GM12878 (cell line): ENCODE data around the gene HLA-DQB1. TPM values are rescaled to one million over a fixed set of nuclear protein-coding genes. Genes with fewer than 3 reads are reported as not detected.

Experiments used
- ATAC-seq: fragments of 200-7000 bp; cut with Tn5 transposase; 3 replicates; pipeline ENCODE4 v1.9.1; 2020; ENCODE audit warnings: mild to moderate bottlenecking, moderate library complexity
- BruUV-seq: library from RNA; stranded (reverse); fragments of 400-500 nt; replicated peaks from 2 replicates; lab custom pipeline; 2021; lab: Mats Ljungman, UMichigan
- CTCF ChIA-PET: fragments of 300-600 bp; sonication (Branson Sonifier 250); formaldehyde crosslinking; extraction: SDS; loops from one replicate; lab custom pipeline; 2021; ENCODE audit warnings: inconsistent platforms; lab: Yijun Ruan, JAX
- POLR2A ChIA-PET: fragments of 350-600 bp; formaldehyde crosslinking; extraction: SDS; loops from one replicate; lab custom pipeline; 2021; ENCODE audit warnings: inconsistent platforms; lab: Charles Lee
- RAD21 ChIA-PET: fragments of 300-600 bp; sonication (Branson Sonifier 250); formaldehyde crosslinking; loops from one replicate; lab custom pipeline; 2023; ENCODE audit warnings: antibody characterized with exemption; ENCODE audit not compliant: unreplicated experiment; lab: Charles Lee
- SMC1A ChIA-PET: fragments of 300-600 bp; sonication (Branson Sonifier 250); formaldehyde crosslinking; loops from one replicate; lab custom pipeline; 2023; ENCODE audit not compliant: unreplicated experiment, uncharacterized antibody; lab: Charles Lee
- DNase-seq: peaks from one replicate; pipeline ENCODE4 v3.0.0-alpha.2; 2011; ENCODE audit warnings: low read depth, low spot score
- FAIRE-seq: peaks from 3 replicates; lab custom pipeline; 2011; peaks lifted over from hg19 to GRCh38; lab: Jason Lieb, UNC
- H2AFZ ChIP-seq: 2 replicates; pipeline ENCODE4 v1.6.0; 2011; ENCODE audit warnings: low read depth, low read length, control low read depth; ENCODE audit not compliant: control insufficient read depth
- H3K27ac ChIP-seq: 2 replicates; pipeline ENCODE4 v1.5.1; 2011; ENCODE audit warnings: control low read depth; ENCODE audit not compliant: control insufficient read depth, insufficient read depth
- H3K27me3 ChIP-seq, 2 experiments: replicated peaks in 1 of 2; 2 replicates each; pipeline versions ENCODE4 v1.6.0 to v1.6.1; 2011; ENCODE audit warnings: low read length in 1 of 2; ENCODE audit not compliant: control insufficient read depth in 2 of 2, insufficient read depth in 2 of 2
- H3K36me3 ChIP-seq, 2 experiments: 2 replicates each; pipeline ENCODE4 v1.5.1; 2011; ENCODE audit warnings: low read length in 1 of 2; ENCODE audit not compliant: control insufficient read depth in 2 of 2, insufficient read depth in 2 of 2
- H3K4me1 ChIP-seq: 2 replicates; pipeline ENCODE4 v1.6.1; 2011; ENCODE audit warnings: mild to moderate bottlenecking, low read length, moderate library complexity, mixed read lengths; ENCODE audit not compliant: control insufficient read depth, insufficient read depth
- H3K4me2 ChIP-seq: 2 replicates; pipeline ENCODE4 v1.6.0; 2011; ENCODE audit warnings: control low read depth; ENCODE audit not compliant: control insufficient read depth, insufficient read depth
- H3K4me3 ChIP-seq: fragments of 200-600 bp; sonication (generic); 2 replicates; pipeline ENCODE4 v1.5.1; 2016
- H3K79me2 ChIP-seq: 2 replicates; pipeline ENCODE4 v1.6.0; 2011; ENCODE audit warnings: low read length; ENCODE audit not compliant: control insufficient read depth, insufficient read depth
- H3K9ac ChIP-seq: 2 replicates; pipeline ENCODE4 v1.8.0; 2011; ENCODE audit warnings: low read length, control low read depth, mixed read lengths; ENCODE audit not compliant: control insufficient read depth, insufficient read depth
- H3K9me3 ChIP-seq: replicated peaks from 3 replicates; pipeline ENCODE4 v1.5.1; 2011; ENCODE audit warnings: mild to moderate bottlenecking, low read length; ENCODE audit not compliant: control insufficient read depth, insufficient read depth
- H4K20me1 ChIP-seq: 2 replicates; pipeline ENCODE4 v1.6.0; 2011; ENCODE audit not compliant: control insufficient read depth, insufficient read depth
- MEF2B ChIP-seq: fragments of 450-650 bp; IDR thresholded peaks from 2 replicates; pipeline ENCODE4 v1.6.1; 2018; ENCODE audit warnings: mild to moderate bottlenecking, moderate library complexity; ENCODE audit not compliant: partially characterized antibody, poor library complexity, severe bottlenecking
- NFYA ChIP-seq: IDR thresholded peaks from 2 replicates; pipeline ENCODE4 v1.6.1; 2011; ENCODE audit warnings: low read depth, mild to moderate bottlenecking, low read length, improper control_type of control experiment, borderline replicate concordance
- POU2F2 ChIP-seq: IDR thresholded peaks from 3 replicates; pipeline ENCODE4 v1.6.1; 2011; ENCODE audit warnings: low read depth, mild to moderate bottlenecking, low read length, borderline replicate concordance
- RELA ChIP-seq: fragments of 450-650 bp; IDR thresholded peaks from 2 replicates; pipeline ENCODE4 v1.8.0; 2014; ENCODE audit warnings: borderline replicate concordance; ENCODE audit not compliant: partially characterized antibody
- SMARCA5 ChIP-seq: fragments of 450-650 bp; IDR thresholded peaks from 2 replicates; pipeline ENCODE4 v1.6.1; 2017; ENCODE audit warnings: mild to moderate bottlenecking
- TCF3 ChIP-seq: IDR thresholded peaks from 2 replicates; pipeline ENCODE4 v1.6.1; 2012; ENCODE audit warnings: low read depth, mild to moderate bottlenecking, low read length, borderline replicate concordance; ENCODE audit not compliant: insufficient read depth
- ZNF384 ChIP-seq: IDR thresholded peaks from 2 replicates; pipeline ENCODE4 v1.6.1; 2012; ENCODE audit warnings: low read depth, mild to moderate bottlenecking, low read length, improper control_type of control experiment, borderline replicate concordance
- WGBS: methylation state at CpG from one replicate; pipeline ENCODE4 v1.1.6; 2016; ENCODE audit warnings: low lambda C conversion rate; ENCODE audit not compliant: insufficient replicate concordance, insufficient coverage; ENCODE audit errors: missing lambda C conversion rate; 5-methylcytosine and 5-hydroxymethylcytosine counted together
- in situ Hi-C: fragments of 300-500 bp; cut with MboI; formaldehyde crosslinking; loops from 9 replicates; pipeline ENCODE4 v1.14.3; 2018; ENCODE audit warnings: mixed read lengths
- intact Hi-C: fragments of 100-400 bp; cut with micrococcal nuclease; formaldehyde crosslinking; loops from one replicate; pipeline ENCODE4 v1.14.2; 2022; ENCODE audit not compliant: unreplicated experiment
- polyA plus RNA-seq, 11 experiments: library from polyadenylated mRNA; depleted of rRNA in 4 of 11; unstranded in 6 of 11; stranded (reverse) in 5 of 11; fragments of >200 nt; fragmentation: Nextera tagmentation in 4 of 11; fragmentation: Illumina TruSeq in 1 of 11; extraction: Ambion mirVana in 4 of 11; extraction: Trizol in 1 of 11; gene quantifications; 1 replicate in 1 of 11; 2 replicates in 10 of 11; pipeline versions ENCODE4 v1.2.1 to v1.2.3, GENCODE V29; 2011 to 2016; ENCODE audit warnings: inconsistent platforms in 2 of 11, missing spikeins in 2 of 11, low read depth in 1 of 11
- total RNA-seq, 4 experiments: library from RNA; depleted of rRNA in 3 of 4; stranded (reverse); fragments of >200 nt in 3 of 4; fragmentation: Illumina TruSeq in 1 of 4; extraction: Trizol in 1 of 4; gene quantifications; 2 replicates each; pipeline versions ENCODE4 v1.2.1 to v1.2.3, GENCODE V29; 2013 to 2021
- TF ChIP-seq, protein P1 (sequence below): IDR thresholded peaks from 2 replicates; pipeline ENCODE4 v1.6.1; 2011; ENCODE audit warnings: low read depth, low read length, improper control_type of control experiment, borderline replicate concordance
- TF ChIP-seq, protein P2 (sequence below): IDR thresholded peaks from 2 replicates; pipeline ENCODE4 v1.6.1; 2012; ENCODE audit warnings: low read length, inconsistent platforms
- TF ChIP-seq, protein P3 (sequence below): IDR thresholded peaks from 2 replicates; pipeline ENCODE4 v1.6.1; 2011; ENCODE audit warnings: mild to moderate bottlenecking, low read depth, low read length, moderate library complexity; ENCODE audit not compliant: insufficient replicate concordance

The HLA-DQB1 gene
- total and polyA plus RNA-seq, 10 of the 15 experiments (the other 5 are each of a cell fraction or from before 2014, with no cell fraction given): 38.1 to 403 (median 91.4) TPM

DNA sequence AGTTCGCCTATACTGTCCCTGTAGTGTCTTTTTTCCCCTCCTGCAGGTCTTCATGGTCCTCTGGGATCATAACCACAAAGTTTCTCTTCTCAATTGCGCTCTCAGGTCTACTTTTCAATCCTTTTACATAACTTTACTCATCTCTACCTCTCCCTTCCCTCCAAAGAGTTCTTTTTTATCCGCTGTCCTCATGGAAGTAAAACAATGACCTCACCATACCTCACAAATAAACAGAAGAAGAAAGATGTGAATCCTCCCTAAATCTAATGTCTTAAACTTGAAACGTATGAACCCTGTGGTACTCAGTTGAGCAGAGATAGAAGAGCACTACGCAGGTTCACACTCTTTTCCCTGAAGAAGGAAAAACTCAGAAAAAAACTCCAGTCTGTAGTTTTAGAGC is 41.3 kb downstream of the HLA-DQB1 start:
- H4K20me1 ChIP-seq: no peaks in the 10 kb centered on the region
- H3K36me3 ChIP-seq: no peaks in the 10 kb centered on the region
- H3K9me3 ChIP-seq: no peaks in the 10 kb centered on the region
- SMC1A ChIA-PET: interaction anchor here (1.6 to 6.9 kb wide), 3 partner anchors 12 to 41 kb away, joined by 7 to 124 read pairs (median 36); partner anchors contain the start of genes HLA-DQA1 and HLA-DQB1
- peak overlapping the region; percentile 56 for H3K27ac ChIP-seq
- POLR2A ChIA-PET: interaction anchor here (1.1 to 6.7 kb wide), 9 partner anchors 10 to 186 kb away, joined by 3 to 117 read pairs (median 5); partner anchors contain the start of genes HLA-DQA1, HLA-DQB1 and HLA-DRB1
- RAD21 ChIA-PET: interaction anchor here (1.0 to 7.4 kb wide), 5 partner anchors 11 to 186 kb away, joined by 3 to 102 read pairs (median 13); partner anchors contain the start of genes HLA-DQA1 and HLA-DRA
- no peak for FAIRE-seq
- DNase-seq: no peak
- 14% methylated on average over 4 of the region's 5 CpGs for WGBS
- TF ChIP-seq NFYA: no peak
- ATAC-seq: no peak
- CTCF ChIA-PET: interaction anchor here (1.0 to 1.3 kb wide), 3 partner anchors 23 to 75 kb away, joined by 3 to 4 read pairs (median 3); no protein-coding TSS in a partner anchor
- H3K27me3 ChIP-seq: no peaks in the 10 kb centered on the region
- in situ Hi-C loops (no loop called here), intact Hi-C loops (no loop called here)
- no peak overlapping the region for H3K4me2 ChIP-seq
- no TSS peak for BruUV-seq
- H3K4me3 ChIP-seq: no peak overlapping the region
- no peak overlapping the region for H2AFZ ChIP-seq
- H3K79me2 ChIP-seq: no peaks in the 10 kb centered on the region; the same call in none of the 2 replicates
- H3K4me1 ChIP-seq: peaks cover 24% of the 10 kb centered on the region
- no peak overlapping the region; the same call in 1 of the 2 replicates for H3K9ac ChIP-seq

DNA sequence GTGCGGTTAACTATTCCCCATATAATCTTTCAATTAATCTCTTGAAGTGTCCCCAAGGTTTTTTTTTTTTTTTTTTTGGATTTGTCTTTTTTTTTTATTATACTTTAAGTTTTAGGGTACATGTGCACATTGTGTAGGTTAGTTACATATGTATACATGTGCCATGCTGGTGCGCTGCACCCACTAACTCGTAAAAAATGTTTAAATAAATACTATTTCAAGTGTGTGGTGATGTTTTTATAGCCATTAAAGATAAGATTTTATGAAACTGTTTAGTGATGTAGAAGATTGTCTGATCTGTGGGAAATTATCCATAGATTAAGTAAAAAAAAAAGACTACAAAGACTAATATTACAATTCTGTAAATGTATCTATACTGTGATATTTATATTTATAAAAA is 41.9 kb downstream of the HLA-DQB1 start:
- CTCF ChIA-PET: interaction anchor here (1.0 to 1.3 kb wide), 3 partner anchors 23 to 76 kb away, joined by 3 to 4 read pairs (median 3); no protein-coding TSS in a partner anchor
- SMC1A ChIA-PET: interaction anchor here (0.6 to 6.9 kb wide), 4 partner anchors 12 to 79 kb away, joined by 3 to 124 read pairs (median 22); partner anchors contain the start of genes HLA-DQA1 and HLA-DQB1
- no peaks in the 10 kb centered on the region for H3K27me3 ChIP-seq
- H3K9ac ChIP-seq: no peak overlapping the region; the same call in 1 of the 2 replicates
- POLR2A ChIA-PET: interaction anchor here (1.1 to 6.7 kb wide), 6 partner anchors 11 to 43 kb away, joined by 3 to 117 read pairs (median 18); partner anchors contain the start of genes HLA-DQA1, HLA-DQB1 and HLA-DRB1
- DNase-seq: no peak
- in situ Hi-C loops (loop anchor here (25.0 kb wide), 1 partner anchor 1062 kb away; the partner anchor contains the start of gene LTA), intact Hi-C loops (loop anchor here (5.0 kb wide), 2 partner anchors 43 to 187 kb away; partner anchors contain the start of genes HLA-DQB1 and HLA-DRA)
- H3K4me3 ChIP-seq: no peak overlapping the region
- no peaks in the 10 kb centered on the region; the same call in none of the 2 replicates for H3K79me2 ChIP-seq
- H3K36me3 ChIP-seq: no peaks in the 10 kb centered on the region
- RAD21 ChIA-PET: interaction anchor here (1.0 to 7.4 kb wide), 5 partner anchors 12 to 185 kb away, joined by 3 to 102 read pairs (median 13); partner anchors contain the start of genes HLA-DQA1 and HLA-DRA
- no peak for ATAC-seq
- H2AFZ ChIP-seq: no peak overlapping the region
- FAIRE-seq: no peak
- no peaks in the 10 kb centered on the region for H4K20me1 ChIP-seq
- peak overlapping the region; percentile 98 for H3K27ac ChIP-seq
- no peaks in the 10 kb centered on the region for H3K9me3 ChIP-seq
- BruUV-seq: no TSS peak
- peaks cover 24% of the 10 kb centered on the region for H3K4me1 ChIP-seq
- no peak overlapping the region for H3K4me2 ChIP-seq
- 0% methylated on average over 1 of the region's 3 CpGs for WGBS
- TF ChIP-seq ZNF384: no peak
- TF ChIP-seq, protein P1, sequence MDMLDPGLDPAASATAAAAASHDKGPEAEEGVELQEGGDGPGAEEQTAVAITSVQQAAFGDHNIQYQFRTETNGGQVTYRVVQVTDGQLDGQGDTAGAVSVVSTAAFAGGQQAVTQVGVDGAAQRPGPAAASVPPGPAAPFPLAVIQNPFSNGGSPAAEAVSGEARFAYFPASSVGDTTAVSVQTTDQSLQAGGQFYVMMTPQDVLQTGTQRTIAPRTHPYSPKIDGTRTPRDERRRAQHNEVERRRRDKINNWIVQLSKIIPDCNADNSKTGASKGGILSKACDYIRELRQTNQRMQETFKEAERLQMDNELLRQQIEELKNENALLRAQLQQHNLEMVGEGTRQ: no peak
- TF ChIP-seq, protein P2, sequence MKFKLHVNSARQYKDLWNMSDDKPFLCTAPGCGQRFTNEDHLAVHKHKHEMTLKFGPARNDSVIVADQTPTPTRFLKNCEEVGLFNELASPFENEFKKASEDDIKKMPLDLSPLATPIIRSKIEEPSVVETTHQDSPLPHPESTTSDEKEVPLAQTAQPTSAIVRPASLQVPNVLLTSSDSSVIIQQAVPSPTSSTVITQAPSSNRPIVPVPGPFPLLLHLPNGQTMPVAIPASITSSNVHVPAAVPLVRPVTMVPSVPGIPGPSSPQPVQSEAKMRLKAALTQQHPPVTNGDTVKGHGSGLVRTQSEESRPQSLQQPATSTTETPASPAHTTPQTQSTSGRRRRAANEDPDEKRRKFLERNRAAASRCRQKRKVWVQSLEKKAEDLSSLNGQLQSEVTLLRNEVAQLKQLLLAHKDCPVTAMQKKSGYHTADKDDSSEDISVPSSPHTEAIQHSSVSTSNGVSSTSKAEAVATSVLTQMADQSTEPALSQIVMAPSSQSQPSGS: no peak
- TF ChIP-seq RELA: no peak
- TF ChIP-seq POU2F2: no peak
- TF ChIP-seq, protein P3, sequence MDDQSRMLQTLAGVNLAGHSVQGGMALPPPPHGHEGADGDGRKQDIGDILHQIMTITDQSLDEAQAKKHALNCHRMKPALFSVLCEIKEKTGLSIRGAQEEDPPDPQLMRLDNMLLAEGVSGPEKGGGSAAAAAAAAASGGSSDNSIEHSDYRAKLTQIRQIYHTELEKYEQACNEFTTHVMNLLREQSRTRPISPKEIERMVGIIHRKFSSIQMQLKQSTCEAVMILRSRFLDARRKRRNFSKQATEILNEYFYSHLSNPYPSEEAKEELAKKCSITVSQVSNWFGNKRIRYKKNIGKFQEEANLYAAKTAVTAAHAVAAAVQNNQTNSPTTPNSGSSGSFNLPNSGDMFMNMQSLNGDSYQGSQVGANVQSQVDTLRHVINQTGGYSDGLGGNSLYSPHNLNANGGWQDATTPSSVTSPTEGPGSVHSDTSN: no peak
- no peak for TF ChIP-seq MEF2B
- no peak for TF ChIP-seq TCF3
- TF ChIP-seq SMARCA5: no peak
